GM12891 (cell line): ENCODE data around the gene ARHGEF39.
"Not testable (repeated sequence)": the region's sequence is repeated elsewhere in the genome, so short reads cannot be mapped to it uniquely, and the experiment has no call there.

ENCODE experiments used
- DNase-seq: peaks from one replicate; pipeline ENCODE4 v3.0.0; 2011; ENCODE audit warnings: low spot score; ENCODE audit not compliant: insufficient read length
- FAIRE-seq: peaks from 2 replicates; lab custom pipeline; 2011; peaks lifted over from hg19 to GRCh38; lab: Jason Lieb, UNC
- PAX5 ChIP-seq: IDR thresholded peaks from 2 replicates; pipeline ENCODE4 v1.6.1; 2011; ENCODE audit warnings: low read length, moderate library complexity, mild to moderate bottlenecking; ENCODE audit not compliant: insufficient read depth, severe bottlenecking
- POLR2A ChIP-seq: IDR thresholded peaks from 2 replicates; pipeline ENCODE4 v1.6.1; 2011; ENCODE audit warnings: low read depth, low read length, control low read depth
- POLR2AphosphoS5 ChIP-seq: IDR thresholded peaks from 2 replicates; pipeline ENCODE4 v1.6.1; 2011; ENCODE audit warnings: low read depth, low read length, control low read depth
- POU2F2 ChIP-seq: IDR thresholded peaks from 2 replicates; pipeline ENCODE4 v1.6.1; 2011; ENCODE audit warnings: low read depth, mild to moderate bottlenecking, control low read depth, low read length, moderate library complexity
- SPI1 ChIP-seq: IDR thresholded peaks from 2 replicates; pipeline ENCODE4 v1.6.1; 2011; ENCODE audit warnings: low read depth, low read length, control low read depth
- TAF1 ChIP-seq: IDR thresholded peaks from 2 replicates; pipeline ENCODE4 v1.6.1; 2011; ENCODE audit warnings: low read depth, low read length, control low read depth

Gene ARHGEF39

DNA sequence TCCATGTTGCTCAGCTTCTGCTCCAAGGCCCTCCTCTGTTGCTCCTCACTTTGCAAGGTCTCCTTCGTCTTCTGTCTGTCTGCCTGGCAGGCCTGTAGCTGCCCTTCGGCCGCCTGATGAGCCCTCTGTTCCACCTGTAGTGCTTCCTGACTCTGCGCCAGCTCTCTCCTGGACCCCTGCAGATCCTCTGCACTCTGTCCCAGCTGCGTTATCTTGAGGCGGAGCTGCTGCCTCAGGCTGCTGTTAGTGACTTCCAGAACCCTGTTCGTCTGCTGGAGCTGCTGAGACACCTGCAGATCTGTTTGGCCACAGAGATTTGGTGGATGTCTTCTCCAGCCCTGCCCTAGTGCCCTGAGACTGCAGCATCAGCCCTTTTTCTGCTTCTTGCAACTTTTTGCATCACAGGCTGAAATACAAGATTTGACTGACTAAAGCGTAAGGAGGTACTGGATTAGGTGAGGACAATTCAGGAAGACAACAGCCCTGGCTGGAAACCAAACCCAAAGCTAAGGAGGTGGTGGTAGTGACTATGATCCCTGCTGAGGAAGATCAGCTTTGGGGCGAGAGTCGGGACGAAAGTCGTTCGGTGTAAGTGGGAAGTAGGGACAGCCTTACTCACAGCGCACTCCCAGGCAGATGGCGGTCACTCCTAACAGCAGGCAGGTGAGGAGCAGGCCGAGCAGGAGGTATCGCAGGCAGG is 48.9 kb downstream of the ARHGEF39 start:
- DNase-seq = no peak
- no peak for TF ChIP-seq SPI1
- no peak for TF ChIP-seq PAX5

DNA sequence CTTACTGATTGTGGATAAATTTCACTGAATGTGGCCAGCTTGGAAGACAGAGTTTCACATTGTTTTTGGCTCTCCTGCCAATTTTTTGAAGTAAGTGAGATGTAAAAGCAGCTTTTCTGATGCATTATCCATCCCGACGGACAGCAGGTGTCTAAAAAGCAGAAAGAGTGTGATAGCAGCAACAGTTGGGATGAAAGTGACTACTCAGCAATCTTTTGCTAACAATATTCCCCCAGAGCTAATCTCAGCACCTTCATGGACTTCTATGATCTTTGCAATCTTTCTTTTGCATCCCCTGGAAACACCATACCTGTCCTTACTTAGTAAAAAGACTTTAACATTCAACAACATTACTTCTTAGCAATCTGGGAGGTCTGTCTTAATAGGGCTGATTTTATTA is 52.2 kb downstream of the ARHGEF39 start:
- no peak for FAIRE-seq
- no peak for DNase-seq
- TF ChIP-seq POLR2A (no peak), POU2F2 (no peak)

More for the DNA sequence above, 48.9 kb downstream of the ARHGEF39 start:
- FAIRE-seq = peak; percentile 77

DNA sequence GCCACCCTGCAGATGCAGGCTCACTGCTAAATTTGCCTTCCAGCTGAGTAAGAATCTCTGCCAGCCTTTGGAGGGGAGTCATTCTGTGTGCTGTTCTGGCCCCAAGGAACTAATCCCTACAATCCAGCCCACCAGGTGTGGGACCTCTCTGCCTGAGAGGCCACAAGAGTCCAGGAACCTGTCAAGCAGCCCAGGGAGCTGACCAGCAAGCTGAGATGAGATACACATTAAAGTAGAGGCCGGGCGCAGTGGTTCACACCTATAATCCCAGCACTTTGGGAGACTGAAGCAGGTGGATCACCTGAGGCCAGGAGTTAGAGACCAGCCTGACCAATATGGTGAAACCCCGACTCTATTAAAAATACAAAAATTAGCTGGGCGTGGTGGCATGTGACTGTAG is 52.9 kb downstream of the ARHGEF39 start:
- not testable (repeated sequence) for FAIRE-seq, DNase-seq

DNA sequence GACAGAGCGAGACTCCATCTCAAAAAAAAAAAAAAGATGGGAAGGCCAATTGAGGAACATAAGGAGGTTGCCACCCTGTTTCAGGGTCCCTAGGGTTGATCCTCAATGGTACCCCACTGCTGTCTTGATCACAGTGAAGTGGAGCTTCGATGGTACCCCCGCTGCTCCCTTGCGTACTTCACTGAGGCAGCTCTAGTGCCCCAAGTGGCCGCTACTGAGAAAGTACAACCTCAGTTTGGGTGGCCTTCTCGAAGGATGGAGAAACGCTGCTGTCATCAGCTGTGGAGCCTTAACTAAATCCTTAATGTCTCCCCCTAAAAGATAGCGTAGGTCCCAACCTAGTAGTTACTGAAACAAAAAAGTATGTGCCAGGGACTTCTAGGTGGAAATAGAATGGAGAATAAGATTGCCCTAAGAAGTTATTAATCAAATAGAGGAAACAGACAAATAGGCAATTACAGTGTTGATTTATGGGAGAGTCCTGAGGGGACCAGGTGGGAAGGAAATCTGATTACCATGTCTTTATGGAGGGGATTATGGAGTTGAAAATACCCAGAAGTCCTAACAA is 53.7 kb downstream of the ARHGEF39 start:
- DNase-seq (no peak), FAIRE-seq (peak; percentile 97)
- no peak for TF ChIP-seq POLR2A
- TF ChIP-seq POLR2AphosphoS5 = no peak
- no peak for TF ChIP-seq SPI1
- TF ChIP-seq PAX5 = no peak
- no peak for TF ChIP-seq POU2F2
- no peak for TF ChIP-seq TAF1

DNA sequence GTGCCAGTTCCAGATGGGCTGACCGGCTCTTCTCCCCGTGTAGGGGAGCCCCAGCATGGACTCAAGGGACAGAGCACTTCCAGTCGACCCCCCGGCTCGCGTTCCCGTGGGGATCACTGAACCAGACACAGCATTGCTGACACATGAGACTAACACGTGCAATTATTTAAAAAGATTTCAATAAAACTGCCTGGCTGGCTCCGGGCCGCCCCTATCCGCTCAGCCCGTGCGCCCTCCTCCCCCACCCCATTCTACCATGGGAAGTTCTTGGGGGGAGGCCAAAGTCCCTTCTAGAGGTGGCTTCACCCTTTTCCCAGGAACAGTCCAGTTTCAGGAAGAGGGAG is 55.2 kb downstream of the ARHGEF39 start:
- no peak for TF ChIP-seq POU2F2
- TF ChIP-seq POLR2A = no peak
- TF ChIP-seq TAF1 = no peak
- TF ChIP-seq PAX5 = no peak
- TF ChIP-seq POLR2AphosphoS5 = no peak
- no peak for TF ChIP-seq SPI1
- FAIRE-seq (no peak), DNase-seq (no peak)
